DOHH2 (cell line): ENCODE results near the gene C1GALT1.

Experiments used
- CTCF ChIP-seq: fragments of 200-600 bp; sonication (generic); IDR thresholded peaks from one replicate; pipeline ENCODE4 v1.5.1; 2014; ENCODE audit warnings: antibody characterized with exemption, mild to moderate bottlenecking, low read depth, low read length; ENCODE audit not compliant: poor library complexity, severe bottlenecking
- EZH2phosphoT487 ChIP-seq: fragments of 200-600 bp; sonication (generic); IDR thresholded peaks from 2 replicates; pipeline ENCODE4 v1.6.1; 2017; ENCODE audit warnings: borderline replicate concordance, mild to moderate bottlenecking, antibody characterized with exemption, low read length, moderate library complexity, mixed read lengths

GRCh38 chr7:7293092-7293491 lies 110.7 kb downstream of the C1GALT1 start:
- TF ChIP-seq EZH2phosphoT487 (no peak), CTCF (no peak)
